Ovary (tissue), 9 donors: ENCODE data around the gene FRMPD2. TPM values are rescaled to one million over a fixed set of nuclear protein-coding genes. Genes with fewer than 3 reads are reported as not detected.

Source experiments
- DNase-seq, 5 donors: peaks; one replicate each; pipeline ENCODE4 v3.0.0-alpha.2; 2019 to 2020
- H3K27ac ChIP-seq, 2 donors: fragments of 200-600 bp; one replicate each; pipeline versions ENCODE4 v1.5.1 to v1.8.0; 2019 to 2022
- H3K27me3 ChIP-seq: fragments of 200-600 bp; one replicate; pipeline ENCODE4 v1.8.0; 2022
- H3K36me3 ChIP-seq: fragments of 200-600 bp; sonication (generic); one replicate; pipeline ENCODE4 v1.5.1; 2019
- H3K4me1 ChIP-seq: one replicate; pipeline ENCODE4 v1.8.1; 2013; ENCODE audit warnings: mild to moderate bottlenecking, moderate library complexity; ENCODE audit not compliant: insufficient read depth
- H3K4me3 ChIP-seq: fragments of 200-600 bp; sonication (generic); one replicate; pipeline ENCODE4 v1.5.1; 2017
- H3K9me3 ChIP-seq, 2 donors: fragments of 200-600 bp in 1 of 2; sonication (generic) in 1 of 2; one replicate each; pipeline versions ENCODE4 v1.5.1 to v1.8.1; 2013 to 2019; ENCODE audit warnings: mild to moderate bottlenecking in 1 of 2, moderate library complexity in 1 of 2
- EP300 ChIP-seq: sonication (generic); formaldehyde crosslinking; IDR thresholded peaks from one replicate; pipeline ENCODE4 v1.6.1; 2017; ENCODE audit warnings: antibody characterized with exemption
- POLR2A ChIP-seq: fragments of 450-650 bp; IDR thresholded peaks from one replicate; pipeline ENCODE4 v1.6.1; 2017; ENCODE audit warnings: antibody characterized with exemption, mild to moderate bottlenecking, moderate library complexity
- WGBS, 3 donors: extraction: QIAGEN DNeasy Blood & Tissue Kit in 1 of 3; methylation state at CpG; one replicate each; pipeline versions ENCODE4 v1.1.5 to v1.1.7; 2013 to 2017; 5-methylcytosine and 5-hydroxymethylcytosine counted together
- intact Hi-C, 4 donors: fragments of 100-400 bp; cut with DNase I; formaldehyde crosslinking; loops; one replicate each; pipeline versions ENCODE4 v1.11.0 to v1.15.1; 2022 to 2023
- polyA plus RNA-seq, 2 donors: library from polyadenylated mRNA; stranded (reverse); fragments of 200-250 nt in 1 of 2; fragments of 350-450 nt in 1 of 2; fragmentation: Illumina TruSeq in 1 of 2; extraction: RNeasy Lipid Tissue Mini Kit (QIAGEN cat#74804) in 1 of 2; gene quantifications; one replicate each; pipeline ENCODE4 v1.2.3, GENCODE V29; 2013 to 2014
- total RNA-seq, 7 donors: library from RNA; depleted of rRNA in 2 of 7; stranded (reverse); fragments of >200 nt in 2 of 7; fragmentation: NEBNext Ultra II Directional in 3 of 7; extraction: Animal tissue kit (Norgen Biotek cat#: 25700) in 3 of 7; gene quantifications; one replicate each; pipeline versions ENCODE4 v1.1.0 to v1.2.4, GENCODE V29; 2016 to 2023
- TF ChIP-seq, protein P1 (sequence below), 3 donors: fragments of 450-650 bp in 2 of 3; fragments of 200-600 bp in 1 of 3; IDR thresholded peaks; one replicate each; pipeline versions ENCODE4 v1.5.1 to v1.8.0; 2016 to 2022; ENCODE audit warnings: antibody characterized with exemption in 3 of 3, mild to moderate bottlenecking in 1 of 3
- donor health status: DM: no; HTN: no; CAD: no; lungs with moderate emphysema.
- donor health status: DM: no; HTN: no; CAD: no.
- donor health status: Bipolar disorder and iron deficiency.
- donor health status: DM: yes; HTN: yes; CAD: no.
- donor health status: DM: no; HTN: no; CAD: no.
- donor health status: DM: yes; HTN: yes; CAD: no.

Gene FRMPD2
- total and polyA plus RNA-seq, 9 donors: 0.15 to 11.8 (median 0.69) TPM; not detected in 3

DNA sequence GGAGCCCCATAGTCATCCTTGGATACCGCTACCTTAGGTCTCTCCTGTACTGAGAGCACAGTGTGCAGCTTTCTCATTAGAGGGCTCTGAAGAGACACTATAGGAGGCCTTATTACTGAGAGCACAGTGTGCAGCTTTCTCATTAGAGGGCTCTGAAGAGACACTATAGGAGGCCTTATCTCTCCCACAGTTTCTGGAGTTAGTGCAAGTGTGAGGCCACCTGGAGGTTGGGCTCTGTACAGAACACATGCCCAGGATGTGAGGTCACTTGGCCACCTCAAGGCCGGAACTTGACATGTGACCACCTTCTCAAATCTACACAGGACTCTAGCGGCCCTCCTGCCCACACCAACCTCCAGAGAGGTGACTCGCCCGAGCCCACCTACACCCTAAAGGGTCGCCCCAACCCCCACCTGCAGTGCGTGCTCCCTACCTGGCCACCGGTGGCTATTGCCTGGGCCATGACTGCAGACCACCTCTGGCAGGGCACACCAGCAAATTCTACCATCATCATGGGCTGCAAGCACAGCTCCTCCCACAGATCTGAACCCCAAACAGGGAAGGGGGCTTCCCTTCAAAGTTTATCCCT, 24.6 kb downstream of the FRMPD2 start:
- no peaks in the 10 kb centered on the region for H3K36me3 ChIP-seq
- TF ChIP-seq EP300: no peak
- TF ChIP-seq POLR2A: no peak
- TF ChIP-seq, protein P1, sequence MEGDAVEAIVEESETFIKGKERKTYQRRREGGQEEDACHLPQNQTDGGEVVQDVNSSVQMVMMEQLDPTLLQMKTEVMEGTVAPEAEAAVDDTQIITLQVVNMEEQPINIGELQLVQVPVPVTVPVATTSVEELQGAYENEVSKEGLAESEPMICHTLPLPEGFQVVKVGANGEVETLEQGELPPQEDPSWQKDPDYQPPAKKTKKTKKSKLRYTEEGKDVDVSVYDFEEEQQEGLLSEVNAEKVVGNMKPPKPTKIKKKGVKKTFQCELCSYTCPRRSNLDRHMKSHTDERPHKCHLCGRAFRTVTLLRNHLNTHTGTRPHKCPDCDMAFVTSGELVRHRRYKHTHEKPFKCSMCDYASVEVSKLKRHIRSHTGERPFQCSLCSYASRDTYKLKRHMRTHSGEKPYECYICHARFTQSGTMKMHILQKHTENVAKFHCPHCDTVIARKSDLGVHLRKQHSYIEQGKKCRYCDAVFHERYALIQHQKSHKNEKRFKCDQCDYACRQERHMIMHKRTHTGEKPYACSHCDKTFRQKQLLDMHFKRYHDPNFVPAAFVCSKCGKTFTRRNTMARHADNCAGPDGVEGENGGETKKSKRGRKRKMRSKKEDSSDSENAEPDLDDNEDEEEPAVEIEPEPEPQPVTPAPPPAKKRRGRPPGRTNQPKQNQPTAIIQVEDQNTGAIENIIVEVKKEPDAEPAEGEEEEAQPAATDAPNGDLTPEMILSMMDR (IDR thresholded peaks at IDR 0.05): no peak
- H3K27ac ChIP-seq: no peak overlapping the region
- peaks cover 3% of the 10 kb centered on the region for H3K4me1 ChIP-seq
- DNase-seq: no peak
- H3K9me3 ChIP-seq: no peaks in the 10 kb centered on the region
- 95 to 98% (median 96%) methylated on average over 8 of the region's 8 CpGs for WGBS, 3 donors
- H3K27me3 ChIP-seq: no peaks in the 10 kb centered on the region
- intact Hi-C loops: no loop called here
- no peak overlapping the region for H3K4me3 ChIP-seq

DNA sequence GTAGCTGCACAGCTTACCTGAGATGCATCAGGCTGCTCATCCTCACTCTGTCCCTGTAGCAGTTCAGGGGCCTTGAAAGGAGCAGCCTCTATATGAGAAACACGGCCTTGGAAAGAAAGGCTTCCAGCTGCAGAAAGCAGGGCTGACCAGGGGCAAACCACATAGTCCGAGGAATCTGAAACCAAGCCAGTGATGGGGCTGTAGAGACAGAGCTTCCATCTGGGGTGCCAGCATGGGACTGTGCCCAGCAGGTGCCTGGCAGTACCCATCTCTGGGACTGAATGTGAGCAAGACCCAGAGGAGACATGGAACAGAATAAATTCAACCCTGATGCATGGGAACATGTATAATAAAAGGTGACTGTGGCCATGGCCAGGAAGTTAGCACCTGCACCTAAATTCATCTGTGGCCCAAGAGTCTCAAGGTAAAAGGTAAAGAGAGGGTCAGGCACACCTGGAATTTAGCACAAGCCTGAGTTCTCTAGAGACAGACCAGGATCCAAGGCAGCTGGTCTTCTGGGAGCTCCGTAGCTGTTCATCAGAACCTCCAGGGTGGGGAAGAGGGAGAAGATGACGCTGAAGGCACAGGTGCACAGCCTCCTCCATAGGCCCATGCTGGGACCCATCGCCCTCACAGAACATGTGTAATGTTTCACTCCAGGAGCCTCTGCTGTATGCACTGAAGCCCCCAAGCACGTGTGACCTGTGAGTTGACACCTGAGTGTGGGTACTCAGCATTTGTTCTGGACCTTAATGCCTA, 25.3 kb downstream of the FRMPD2 start:
- no peaks in the 10 kb centered on the region for H3K9me3 ChIP-seq
- DNase-seq: no peak

DNA sequence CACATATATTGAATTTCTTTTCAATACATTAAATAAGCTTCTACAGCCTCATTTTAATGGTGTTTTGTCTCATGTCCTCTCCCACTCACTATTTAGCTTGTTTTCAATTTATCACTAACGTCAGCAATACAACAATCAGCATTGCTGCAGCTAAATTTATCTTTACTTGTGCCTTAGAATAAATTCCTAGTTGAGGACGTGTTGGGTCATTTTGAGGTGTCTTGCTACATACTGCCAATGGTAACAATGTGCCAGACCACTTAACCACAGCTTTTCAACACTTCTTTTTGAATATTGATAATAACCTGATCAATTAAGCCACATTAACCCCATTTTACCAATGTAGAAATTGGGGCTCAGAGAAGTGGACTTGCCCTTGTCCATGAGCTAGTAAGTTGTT, 26.0 kb downstream of the FRMPD2 start:
- H3K27ac ChIP-seq: no peak overlapping the region
- no peaks in the 10 kb centered on the region for H3K36me3 ChIP-seq
- H3K4me1 ChIP-seq: peaks cover 3% of the 10 kb centered on the region
- intact Hi-C loops: no loop called here
- no peak overlapping the region for H3K4me3 ChIP-seq
- 6 to 25% (median 12%) methylated on average over 2 of the region's 2 CpGs for WGBS, 3 donors
- H3K27me3 ChIP-seq: no peaks in the 10 kb centered on the region
- TF ChIP-seq EP300 (no peak), POLR2A (no peak)
- TF ChIP-seq, protein P1 (IDR thresholded peaks at IDR 0.05): no peak
- no peak for DNase-seq
- H3K9me3 ChIP-seq: no peaks in the 10 kb centered on the region

More for the DNA sequence above, 25.3 kb downstream of the FRMPD2 start:
- TF ChIP-seq POLR2A (no peak), EP300 (no peak)
- TF ChIP-seq, protein P1 (IDR thresholded peaks at IDR 0.05): no peak
- WGBS, 3 donors: 69 to 76% (median 69%) methylated on average over 6 of the region's 6 CpGs
- Histone ChIP-seq H3K4me3 (no peak overlapping the region), H3K27ac (no peak overlapping the region), H3K4me1 (peaks cover 3% of the 10 kb centered on the region), H3K36me3 (no peaks in the 10 kb centered on the region), H3K27me3 (no peaks in the 10 kb centered on the region)
- intact Hi-C loops: no loop called here

DNA sequence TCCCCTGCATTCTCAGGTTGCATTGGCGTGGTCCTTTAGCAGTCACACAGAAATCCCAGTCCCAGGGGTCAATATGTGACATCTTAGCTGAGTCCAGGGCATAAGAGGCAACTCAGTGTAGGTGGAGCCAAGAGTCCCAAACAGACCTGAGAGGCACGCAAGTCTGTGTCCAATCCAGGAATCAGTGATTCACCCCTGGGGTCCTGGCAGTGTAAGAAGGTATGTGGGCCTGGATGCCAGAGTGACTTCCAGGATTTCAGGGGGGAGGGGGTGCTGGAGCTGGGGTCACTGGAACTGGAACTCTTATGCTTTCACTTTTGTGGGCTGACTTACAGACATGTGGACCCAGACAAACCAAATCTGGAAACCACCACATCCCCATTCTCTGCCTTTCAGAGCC, 26.8 kb downstream of the FRMPD2 start:
- intact Hi-C loops: no loop called here
- 62 to 79% (median 74%) methylated on average over 2 of the region's 2 CpGs for whole genome bisulfite sequencing, 3 donors
- Histone ChIP-seq H3K4me3 (no peak overlapping the region), H3K4me1 (peaks cover 3% of the 10 kb centered on the region), H3K9me3 (no peaks in the 10 kb centered on the region), H3K27me3 (no peaks in the 10 kb centered on the region), H3K36me3 (no peaks in the 10 kb centered on the region), H3K27ac (no peak overlapping the region)
- no peak for DNase-seq
- TF ChIP-seq, protein P1 (IDR thresholded peaks at IDR 0.05): no peak
- no peak for TF ChIP-seq EP300
- no peak for TF ChIP-seq POLR2A
